Stimulated activated CD8-positive, alpha-beta memory T cell treated with anti-CD3 and anti-CD28 coated beads, Interleukin-7, amount 100 ng/mL, for 24 hours (primary cell): ENCODE results near the gene CYSRT1.
"Not testable (repeated sequence)": the region's sequence is repeated elsewhere in the genome, so short reads cannot be mapped to it uniquely, and the experiment has no call there.

Experiments used
- DNase-seq: peaks from one replicate; pipeline ENCODE4 v3.0.0-alpha.2; 2020; ENCODE audit warnings: low read depth

Gene CYSRT1

GRCh38 chr9:137252555-137253506 lies 27.9 kb downstream of the CYSRT1 start:
- DNase-seq = no peak

DNA sequence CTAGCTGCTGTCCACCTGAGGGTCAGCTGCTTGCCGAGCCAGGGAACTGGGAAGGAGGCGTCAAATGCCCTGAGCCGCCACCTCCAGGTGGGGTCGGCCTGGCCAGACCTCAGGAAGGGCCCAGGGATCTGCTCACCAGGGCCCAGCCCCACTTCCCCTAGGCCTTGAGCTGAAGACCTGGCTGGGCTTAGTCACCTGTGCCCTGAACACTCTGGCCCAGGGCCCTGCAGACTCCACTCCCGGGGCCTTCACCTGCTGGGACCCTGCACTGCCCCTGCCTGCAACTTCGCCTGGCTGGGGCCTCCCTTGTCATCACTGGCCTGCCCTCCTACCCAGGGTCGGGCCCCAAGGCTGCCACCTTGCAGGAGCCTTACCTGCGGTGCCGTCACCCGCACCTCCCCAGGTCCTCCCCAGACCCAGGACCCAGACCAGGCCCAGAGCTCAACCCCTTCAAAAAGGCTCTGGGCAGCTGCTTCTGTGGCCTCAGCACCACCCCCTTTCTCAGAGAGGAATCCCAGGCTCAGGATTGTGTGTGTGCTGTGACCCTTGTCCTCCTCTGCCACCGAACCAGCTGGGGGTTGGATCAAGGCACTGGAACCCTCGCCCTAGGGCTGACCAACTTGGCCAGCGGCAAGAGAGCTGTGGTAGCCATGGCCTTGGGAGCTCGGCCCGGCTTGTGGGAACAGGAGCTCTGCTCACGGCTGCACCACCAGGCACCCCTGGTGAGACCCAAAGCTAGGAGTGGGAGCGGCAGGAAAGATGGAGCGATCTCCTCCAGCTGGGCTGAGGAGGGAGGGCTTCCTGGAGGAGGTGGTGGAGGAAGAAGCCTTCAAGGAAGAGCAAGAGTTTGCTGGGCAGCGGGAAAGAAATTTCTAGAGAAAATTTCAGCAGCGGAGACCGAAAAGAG lies 29.0 kb downstream of the CYSRT1 start:
- no peak for DNase-seq

GRCh38 chr9:137254624-137255447 lies 29.9 kb downstream of the CYSRT1 start, which contains the start of gene NELFB:
NELFB (plus strand) TSS chr9:137255327.
- DNase-seq = peak; percentile 95

DNA sequence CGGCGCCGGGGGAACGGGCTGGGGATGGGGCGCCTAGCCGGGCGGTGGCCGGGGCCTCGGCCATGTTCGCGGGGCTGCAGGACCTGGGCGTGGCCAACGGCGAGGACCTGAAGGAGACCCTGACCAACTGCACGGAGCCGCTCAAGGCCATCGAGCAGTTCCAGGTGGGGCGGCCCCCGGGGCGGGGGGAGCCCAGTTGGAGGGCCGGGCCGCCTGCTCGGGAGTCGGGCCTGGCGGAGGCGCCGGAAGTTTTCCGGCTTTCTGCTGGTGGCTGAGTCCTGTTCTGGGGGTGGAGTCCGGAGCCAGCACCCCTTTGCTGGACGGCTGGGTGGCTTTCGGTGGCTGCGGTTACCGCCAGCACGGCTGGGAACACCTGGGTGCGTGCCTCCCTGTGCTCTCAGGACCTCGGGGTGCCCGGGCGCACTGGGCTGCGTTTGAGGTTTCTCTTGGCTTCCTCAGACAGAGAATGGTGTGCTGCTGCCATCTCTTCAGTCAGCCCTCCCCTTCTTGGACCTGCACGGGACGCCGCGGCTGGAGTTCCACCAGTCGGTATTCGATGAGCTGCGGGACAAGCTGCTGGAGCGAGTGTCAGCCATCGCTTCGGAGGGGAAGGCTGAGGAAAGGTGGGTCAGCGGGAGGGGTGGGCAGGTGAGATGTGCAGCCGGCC lies 30.6 kb downstream of the CYSRT1 start:
- no peak for DNase-seq

- no peak for DNase-seq
Measured at GRCh38 chr9:137256362-137256761, 31.4 kb downstream of the CYSRT1 start.

DNA sequence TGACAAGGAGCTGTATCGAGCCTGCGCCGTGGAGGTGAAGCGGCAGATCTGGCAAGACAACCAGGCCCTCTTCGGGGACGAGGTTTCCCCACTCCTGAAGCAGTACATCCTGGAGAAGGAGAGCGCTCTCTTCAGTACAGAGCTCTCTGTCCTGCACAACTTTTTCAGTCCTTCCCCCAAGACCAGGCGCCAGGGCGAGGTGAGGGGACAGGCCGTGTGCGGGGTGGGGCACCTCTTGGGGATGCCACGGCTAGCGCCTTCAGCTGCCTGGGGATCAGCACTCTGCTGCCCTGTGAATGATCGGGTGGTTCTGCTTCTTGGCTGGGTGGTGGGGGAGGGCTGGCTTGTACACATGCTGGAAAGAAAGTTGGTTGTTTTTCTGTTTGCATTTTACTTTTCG lies 31.9 kb downstream of the CYSRT1 start:
- no peak for DNase-seq

DNA sequence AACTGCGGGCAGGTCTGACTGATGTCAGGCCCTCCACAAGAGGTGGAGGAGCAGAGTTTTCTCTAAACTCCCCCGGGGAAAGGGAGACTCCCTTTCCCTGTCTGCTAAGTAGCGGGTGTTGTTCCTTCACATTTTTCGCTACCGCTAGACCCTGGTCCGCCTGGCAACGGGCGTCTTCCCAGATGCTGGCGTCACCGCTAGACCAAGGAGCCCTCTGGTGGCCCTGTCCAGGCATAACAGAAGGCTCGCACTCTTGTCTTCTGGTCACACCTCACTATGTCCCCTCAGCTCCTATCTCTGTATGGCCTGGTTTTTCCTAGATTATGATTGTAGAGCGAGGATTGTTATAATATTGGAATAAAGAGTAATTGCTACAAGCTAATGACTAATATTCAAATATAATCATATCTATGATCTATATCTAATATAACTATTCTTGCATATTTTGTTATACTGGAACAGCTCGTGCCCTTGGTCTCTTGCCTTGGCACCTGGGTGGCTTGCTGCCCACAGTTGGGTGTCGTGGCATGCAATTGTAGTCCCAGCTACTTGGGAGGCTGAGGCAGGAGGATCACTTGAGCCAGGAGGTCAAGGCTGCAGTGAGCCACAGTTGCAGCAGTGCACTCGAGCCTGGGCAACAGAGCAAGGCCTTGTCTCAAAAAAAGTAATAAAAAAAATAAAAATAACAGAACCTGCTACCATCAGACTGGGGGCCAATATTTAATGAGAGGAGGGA lies 37.4 kb downstream of the CYSRT1 start:
- DNase-seq = not testable (repeated sequence)

DNA sequence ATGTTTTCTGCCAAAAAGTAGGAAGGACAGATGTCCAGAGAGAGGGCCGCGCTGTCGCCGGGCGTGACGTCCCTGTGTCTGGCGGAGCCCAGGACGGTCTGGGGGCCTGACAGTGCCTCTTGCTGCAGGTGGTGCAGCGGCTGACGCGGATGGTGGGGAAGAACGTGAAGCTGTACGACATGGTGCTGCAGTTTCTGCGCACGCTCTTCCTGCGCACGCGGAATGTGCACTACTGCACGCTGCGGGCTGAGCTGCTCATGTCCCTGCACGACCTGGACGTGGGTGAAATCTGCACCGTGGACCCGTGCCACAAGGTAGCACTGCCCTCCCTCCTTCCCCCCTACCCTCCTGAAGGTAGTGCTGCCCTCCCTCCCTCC lies 37.9 kb downstream of the CYSRT1 start:
- no peak for DNase-seq

GRCh38 chr9:137263506-137263905 lies 38.5 kb downstream of the CYSRT1 start:
- no peak for DNase-seq

DNA sequence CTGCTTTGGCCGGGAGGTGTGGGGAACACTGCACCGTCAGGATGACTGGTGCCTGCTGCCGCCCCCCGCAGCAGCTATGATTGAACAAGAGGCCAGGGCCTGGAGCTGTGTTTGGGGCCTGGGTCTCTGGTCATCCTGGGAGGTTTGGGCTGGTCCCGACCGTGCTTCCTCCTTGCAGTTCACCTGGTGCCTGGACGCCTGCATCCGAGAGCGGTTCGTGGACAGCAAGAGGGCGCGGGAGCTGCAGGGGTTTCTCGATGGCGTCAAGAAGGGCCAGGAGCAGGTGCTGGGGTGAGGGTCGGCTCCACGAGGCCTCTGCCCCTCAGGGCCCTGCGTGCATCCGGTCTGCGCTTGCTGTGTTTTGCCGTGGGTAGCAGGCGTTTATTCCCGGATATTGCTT lies 39.1 kb downstream of the CYSRT1 start:
- no peak for DNase-seq

DNA sequence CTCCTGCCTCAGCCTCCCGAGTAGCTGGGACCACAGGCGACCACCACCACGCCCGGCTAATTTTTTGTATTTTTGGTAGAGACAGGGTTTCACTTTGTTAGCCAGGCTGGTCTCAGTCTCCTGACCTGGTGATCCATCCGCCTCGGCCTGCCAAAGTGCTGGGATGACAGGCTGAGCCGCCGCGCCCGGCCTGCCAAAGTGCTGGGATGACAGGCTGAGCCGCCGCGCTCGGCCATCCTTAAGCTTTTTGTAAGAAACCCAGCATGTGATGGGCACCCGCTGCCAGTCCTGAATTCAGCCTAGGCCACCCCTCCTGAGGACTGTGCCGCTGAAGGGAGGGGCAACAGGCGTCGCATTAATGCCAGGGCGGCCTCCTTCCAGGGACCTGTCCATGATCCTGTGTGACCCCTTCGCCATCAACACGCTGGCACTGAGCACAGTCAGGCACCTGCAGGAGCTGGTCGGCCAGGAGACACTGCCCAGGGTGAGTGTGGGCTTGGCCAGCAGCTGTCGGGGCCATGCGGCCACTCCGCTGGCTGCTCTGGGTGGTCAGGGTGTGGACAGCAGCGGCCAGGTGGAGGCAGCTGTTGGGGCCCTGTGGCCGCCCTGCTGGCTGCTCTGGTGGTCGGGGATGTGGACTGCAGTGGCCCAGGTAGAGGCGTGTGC lies 40.7 kb downstream of the CYSRT1 start:
- no peak for DNase-seq

DNA sequence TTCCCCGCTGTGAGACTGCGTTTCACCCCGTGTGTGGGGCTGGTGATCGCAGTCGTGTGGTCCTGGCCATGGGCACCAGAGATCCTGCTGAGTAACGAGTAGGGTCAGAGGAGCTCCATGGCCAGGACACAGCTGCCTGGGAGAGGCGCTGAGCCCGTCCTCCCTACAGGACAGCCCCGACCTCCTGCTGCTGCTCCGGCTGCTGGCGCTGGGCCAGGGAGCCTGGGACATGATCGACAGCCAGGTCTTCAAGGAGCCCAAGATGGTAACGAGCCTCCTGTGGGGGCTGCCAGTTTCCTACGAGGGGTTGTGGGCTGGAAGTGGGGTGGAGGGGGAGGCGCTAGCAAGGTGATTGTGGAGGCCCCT lies 41.2 kb downstream of the CYSRT1 start:
- DNase-seq = no peak

DNA sequence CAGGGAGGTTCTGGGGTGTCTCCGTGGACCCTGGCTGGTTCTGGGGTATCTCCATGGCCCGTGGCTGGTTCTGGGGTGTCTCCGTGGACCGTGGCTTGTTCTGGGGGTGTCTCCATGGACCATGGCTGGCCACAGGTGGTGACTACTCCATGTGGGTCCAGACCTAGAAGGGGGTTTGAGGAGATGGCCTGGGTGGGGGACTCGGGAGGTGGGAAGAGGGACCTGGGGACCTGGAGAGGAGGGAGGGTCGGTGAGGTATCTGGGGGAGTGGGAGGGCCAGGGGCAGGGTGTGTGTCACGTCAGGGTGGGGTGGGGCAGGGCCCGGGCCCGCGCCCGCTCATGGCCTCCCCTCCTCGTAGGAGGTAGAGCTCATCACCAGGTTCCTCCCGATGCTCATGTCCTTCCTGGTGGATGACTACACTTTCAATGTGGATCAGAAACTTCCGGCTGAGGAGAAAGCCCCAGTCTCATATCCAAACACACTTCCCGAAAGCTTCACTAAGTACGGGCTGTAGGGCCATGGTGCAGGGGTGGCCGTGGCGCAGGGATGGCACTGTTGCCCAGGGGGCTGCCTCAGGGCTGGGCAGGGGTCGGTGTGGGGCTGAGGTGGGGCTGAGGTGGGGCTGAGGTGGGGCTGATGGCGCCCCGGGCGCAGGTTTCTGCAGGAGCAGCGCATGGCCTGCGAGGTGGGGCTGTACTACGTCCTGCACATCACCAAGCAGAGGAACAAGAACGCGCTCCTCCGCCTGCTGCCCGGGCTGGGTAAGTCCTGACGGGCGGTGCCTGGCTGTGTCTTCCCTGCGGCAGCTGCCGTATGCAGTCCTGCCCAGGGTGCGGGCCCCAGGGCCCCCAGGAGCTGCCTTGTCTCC lies 41.8 kb downstream of the CYSRT1 start:
- no peak for DNase-seq

DNA sequence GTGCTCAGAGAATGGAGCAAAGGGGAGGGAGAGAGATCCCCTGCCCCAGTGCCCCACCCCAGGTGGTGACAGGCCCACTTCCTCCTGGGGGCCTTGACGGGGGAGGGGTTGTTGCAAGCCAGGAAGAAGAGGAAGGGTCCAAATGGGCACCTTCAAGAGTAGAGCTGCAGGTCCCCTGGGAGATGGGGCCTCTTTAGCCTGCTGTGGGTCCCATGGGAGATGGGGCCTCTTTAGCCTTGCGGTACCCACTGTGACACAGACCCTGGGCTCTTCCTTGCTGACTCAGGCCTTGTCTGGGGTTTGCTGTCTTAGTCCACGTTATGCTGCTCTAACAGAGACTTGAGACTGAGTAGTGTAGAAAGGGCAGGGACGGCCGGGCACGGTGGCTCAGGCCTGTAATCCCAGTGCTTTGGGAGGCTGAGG lies 43.0 kb downstream of the CYSRT1 start:
- no peak for DNase-seq

DNA sequence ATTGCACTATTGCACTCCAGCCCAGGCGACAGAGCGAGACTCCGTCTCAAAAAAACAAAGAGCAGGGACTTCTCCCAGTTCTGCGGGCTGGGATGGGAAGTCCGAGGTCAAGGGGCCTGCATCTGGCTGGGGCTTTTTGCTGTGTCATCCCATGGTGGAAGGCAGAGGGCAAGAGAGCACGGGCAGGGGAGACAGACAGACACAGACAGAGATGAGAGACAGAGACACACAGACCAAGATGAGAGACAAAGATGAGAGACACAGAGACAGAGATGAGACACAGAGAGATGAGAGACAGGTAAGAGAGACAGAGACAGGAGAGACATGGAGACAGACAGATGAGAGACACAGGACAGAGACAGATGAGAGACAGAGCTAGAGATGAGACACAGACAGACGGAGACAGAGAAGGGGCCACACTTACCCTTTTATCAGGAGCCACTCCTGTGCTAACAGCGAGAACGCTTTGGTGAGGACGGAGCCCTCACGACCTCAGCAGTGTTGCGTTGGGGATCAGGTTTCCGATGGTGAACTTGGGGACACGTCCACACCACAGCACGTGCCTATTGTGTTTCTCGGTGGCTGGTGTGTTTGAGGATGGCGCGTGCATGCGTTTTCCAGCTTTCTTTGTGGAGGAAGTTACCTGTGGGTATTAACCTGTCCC lies 43.7 kb downstream of the CYSRT1 start:
- no peak for DNase-seq

DNA sequence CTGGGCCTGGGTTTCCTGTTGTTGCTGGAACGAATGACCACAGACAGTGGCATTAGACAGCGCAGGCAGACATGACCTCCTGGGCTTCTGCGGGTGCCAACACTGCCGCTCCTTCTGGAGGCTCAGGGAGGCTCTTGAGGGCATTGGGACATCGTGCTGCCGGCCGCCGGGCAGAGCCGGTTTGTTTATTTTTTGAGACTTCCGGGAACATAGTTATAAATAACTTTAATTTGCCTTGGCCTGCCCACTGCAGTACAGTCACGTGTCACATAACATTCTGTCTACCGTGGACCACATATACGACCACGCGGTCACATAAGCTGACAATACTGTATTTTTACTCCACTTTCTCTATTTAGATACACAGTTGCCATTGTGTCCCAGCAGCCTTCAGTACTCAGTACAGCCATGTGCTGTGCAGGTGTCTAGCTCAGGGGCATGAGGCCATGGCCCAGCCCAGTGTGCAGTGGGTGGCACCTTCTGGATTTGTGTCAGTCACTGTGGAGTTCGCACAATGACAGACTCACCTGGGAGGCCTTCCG lies 44.3 kb downstream of the CYSRT1 start:
- DNase-seq = no peak

DNA sequence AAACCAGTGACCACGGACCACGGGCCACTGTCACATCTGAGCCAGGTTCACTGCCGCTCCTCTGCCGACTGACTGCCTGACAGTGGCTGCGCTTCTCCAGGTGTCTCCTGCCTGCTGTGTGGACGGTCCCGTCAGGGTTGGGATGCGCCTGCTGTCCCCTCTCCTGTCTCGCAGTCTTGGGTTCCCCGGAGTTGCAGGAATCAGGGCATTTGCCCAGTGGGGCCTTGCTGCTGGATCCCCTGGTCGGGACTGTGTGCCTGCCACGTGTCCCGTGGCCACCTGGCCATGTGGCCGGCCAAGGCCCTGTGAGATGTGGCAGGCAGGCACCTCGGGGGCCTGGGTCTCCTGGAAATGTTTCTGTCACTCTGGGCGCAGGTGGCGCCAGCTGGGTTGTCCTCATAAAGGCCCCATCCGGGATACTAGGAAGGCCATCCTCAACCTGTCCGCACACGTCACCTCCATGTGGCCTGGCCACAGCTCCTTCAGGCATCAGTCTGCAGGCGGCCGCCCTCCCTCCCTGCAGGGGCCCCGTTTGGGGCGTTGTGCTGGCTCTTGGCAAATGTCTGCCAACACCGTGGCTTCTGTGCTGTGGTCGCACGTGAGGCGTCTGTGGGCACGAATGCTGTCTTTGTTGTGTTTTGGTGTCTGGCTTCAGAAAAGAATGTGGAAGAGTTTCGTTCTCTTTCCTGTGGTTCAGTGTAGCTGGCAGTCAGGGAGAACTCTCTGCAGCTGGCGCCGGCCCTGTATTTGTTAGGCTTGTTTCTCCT lies 46.1 kb downstream of the CYSRT1 start:
- DNase-seq = no peak

DNA sequence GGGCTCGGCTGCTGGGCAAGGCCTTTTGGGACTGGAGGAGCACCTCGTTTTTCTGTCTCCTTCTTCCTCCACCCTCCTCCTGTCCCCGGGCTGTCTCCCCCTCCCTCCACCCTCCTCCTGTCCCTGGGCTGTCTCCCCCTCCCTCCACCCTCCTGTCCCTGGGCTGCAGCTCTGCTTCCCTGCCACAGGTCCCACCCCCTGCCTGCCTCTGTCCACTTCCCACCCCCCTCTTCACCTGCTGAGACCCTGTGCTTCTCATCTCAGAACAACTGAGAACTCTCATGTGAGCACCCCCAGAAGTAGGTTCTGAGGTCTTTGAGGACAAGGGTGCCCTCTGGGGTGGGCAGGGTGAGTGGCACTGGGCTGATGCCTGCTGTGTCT lies 46.7 kb downstream of the CYSRT1 start:
- DNase-seq = no peak
